IPS-NIHi7 (cell line): ENCODE data around the gene SLC20A1.
"Not testable (repeated sequence)": the region's sequence is repeated elsewhere in the genome, so short reads cannot be mapped to it uniquely, and the experiment has no call there.

ENCODE experiments used
- DNase-seq: peaks from one replicate; pipeline ENCODE4 v3.0.0; 2012; ENCODE audit warnings: mixed read lengths; ENCODE audit errors: extremely low spot score

The SLC20A1 gene

GRCh38 chr2:112645310-112646101 is at the start of gene SLC20A1:
Gene SLC20A1 (plus strand): TSS chr2:112645939. CDS start chr2:112646829, 890 bp downstream.
- DNase-seq, result peak; percentile 99

GRCh38 chr2:112597537-112598322 is 48.0 kb upstream of the SLC20A1 start:
- no peak for DNase-seq

- DNase-seq, result no peak
Measured at GRCh38 chr2:112600634-112601033, 45.1 kb upstream of the SLC20A1 start.

GRCh38 chr2:112601754-112602153 is 44.0 kb upstream of the SLC20A1 start:
- no peak for DNase-seq

- DNase-seq, result no peak
Measured at GRCh38 chr2:112602917-112603316, 42.8 kb upstream of the SLC20A1 start.

GRCh38 chr2:112603731-112604130 is 42.0 kb upstream of the SLC20A1 start:
- no peak for DNase-seq

GRCh38 chr2:112604952-112605351 is 40.8 kb upstream of the SLC20A1 start:
- DNase-seq, result no peak

- no peak for DNase-seq
Measured at GRCh38 chr2:112605926-112606325, 39.8 kb upstream of the SLC20A1 start.

- DNase-seq, result no peak
Measured at GRCh38 chr2:112606547-112606946, 39.2 kb upstream of the SLC20A1 start.

GRCh38 chr2:112607680-112608438 is 37.9 kb upstream of the SLC20A1 start:
- no peak for DNase-seq

- not testable (repeated sequence) for DNase-seq
Measured at GRCh38 chr2:112609320-112609719, 36.4 kb upstream of the SLC20A1 start.

GRCh38 chr2:112612283-112612682 is 33.5 kb upstream of the SLC20A1 start:
- not testable (repeated sequence) for DNase-seq

GRCh38 chr2:112614201-112614840 is 31.4 kb upstream of the SLC20A1 start:
- no peak for DNase-seq

- DNase-seq, result no peak
Measured at GRCh38 chr2:112615051-112615450, 30.7 kb upstream of the SLC20A1 start.

GRCh38 chr2:112615798-112616197 is 29.9 kb upstream of the SLC20A1 start:
- not testable (repeated sequence) for DNase-seq

- no peak for DNase-seq
Measured at GRCh38 chr2:112618383-112618782, 27.4 kb upstream of the SLC20A1 start.

- DNase-seq, result no peak
Measured at GRCh38 chr2:112621790-112622527, 23.8 kb upstream of the SLC20A1 start.

- no peak for DNase-seq
Measured at GRCh38 chr2:112622528-112622849, 23.2 kb upstream of the SLC20A1 start.

- no peak for DNase-seq
Measured at GRCh38 chr2:112623913-112624777, 21.6 kb upstream of the SLC20A1 start.

GRCh38 chr2:112625474-112626114 is 20.1 kb upstream of the SLC20A1 start:
- no peak for DNase-seq
